GM10248 (cell line): ENCODE results near the gene KCNQ1.

Experiments used
- CTCF ChIA-PET: fragments of 300-600 bp; sonication (Branson Sonifier 250); formaldehyde crosslinking; extraction: SDS; loops from one replicate; lab custom pipeline; 2021; ENCODE audit warnings: antibody characterized with exemption; lab: Yijun Ruan, JAX
- POLR2A ChIA-PET: fragments of 350-650 bp; sonication (Branson Sonifier 250); formaldehyde crosslinking; extraction: SDS; loops from one replicate; lab custom pipeline; 2020; ENCODE audit warnings: antibody characterized with exemption; lab: Yijun Ruan, JAX
- DNase-seq: peaks from one replicate; pipeline ENCODE4 v3.0.0; 2012; ENCODE audit errors: extremely low spot score
- CTCF ChIP-seq: IDR thresholded peaks from 2 replicates; pipeline ENCODE4 v1.5.1; 2012; ENCODE audit warnings: mild to moderate bottlenecking, low read depth; ENCODE audit errors: extremely low read depth, missing control alignments, control extremely low read depth

The KCNQ1 gene

DNA sequence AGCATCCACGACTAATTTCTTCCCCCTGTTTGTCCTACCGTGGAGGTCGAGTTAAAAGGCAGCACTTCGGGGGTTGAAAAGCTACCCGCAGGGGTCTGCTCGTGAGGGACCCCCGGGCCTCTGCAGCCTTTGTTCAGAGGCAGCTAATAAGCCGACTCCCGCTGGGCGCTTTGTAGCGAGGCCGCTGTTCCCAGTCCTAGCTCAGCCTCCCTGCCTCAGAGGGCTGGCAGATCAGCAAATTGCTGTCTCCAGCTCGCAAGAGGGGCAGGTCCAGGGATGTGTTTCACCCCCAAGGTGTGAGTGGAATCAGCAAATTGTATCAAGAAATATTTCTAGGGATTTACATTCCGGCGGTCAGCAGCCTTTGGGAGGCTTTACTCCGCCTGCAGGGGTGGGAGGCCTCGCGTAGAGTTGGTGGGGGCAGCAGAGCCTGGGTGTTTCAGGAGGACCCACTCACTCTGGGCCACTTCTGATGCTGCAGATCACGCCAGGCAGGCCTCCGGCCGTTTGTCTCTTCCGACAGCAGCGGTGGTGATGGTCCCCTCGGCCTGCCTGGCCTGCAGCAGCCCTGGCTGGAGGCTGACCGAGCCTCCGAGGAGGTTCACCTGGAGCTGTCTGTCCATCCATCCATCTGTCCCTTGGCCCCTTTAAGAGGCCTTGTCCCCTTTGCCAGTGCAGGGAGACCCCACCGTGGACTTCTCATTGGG is 276.6 kb downstream of the KCNQ1 start:
- no peak for DNase-seq
- no peak for TF ChIP-seq CTCF
- CTCF ChIA-PET = no interaction called here
- POLR2A ChIA-PET = no interaction called here

DNA sequence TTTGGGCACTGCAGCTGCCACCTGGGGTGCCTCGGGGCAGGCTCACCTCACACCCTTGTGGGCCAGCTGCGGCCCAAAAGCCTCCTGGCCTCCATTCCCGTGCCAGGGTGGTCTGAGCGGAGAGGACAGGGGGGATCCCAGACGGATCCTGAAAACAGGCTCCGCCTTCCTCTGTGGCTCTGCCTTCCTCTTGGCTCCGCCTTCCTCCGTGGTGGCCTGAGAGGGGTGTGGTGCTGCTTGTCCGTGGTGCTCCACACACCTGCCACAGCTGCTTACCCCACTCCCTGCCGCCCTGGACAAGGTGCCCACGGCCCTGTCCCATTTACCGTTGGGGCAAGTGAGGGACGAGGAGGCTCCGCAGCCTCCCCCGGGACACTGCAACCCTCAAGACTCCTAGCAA is 278.1 kb downstream of the KCNQ1 start:
- TF ChIP-seq CTCF = no peak
- POLR2A ChIA-PET = no interaction called here
- DNase-seq = no peak
- CTCF ChIA-PET = no interaction called here

- ChIA-PET CTCF (no interaction called here), POLR2A (no interaction called here)
- no peak for TF ChIP-seq CTCF
- DNase-seq = no peak
Measured at GRCh38 chr11:2724104-2724503, 279.3 kb downstream of the KCNQ1 start.

- no peak for TF ChIP-seq CTCF
- CTCF ChIA-PET = interaction anchor here (1.2 kb wide), 1 partner anchor 419 kb away, joined by 4 read pairs; no protein-coding TSS in a partner anchor
- POLR2A ChIA-PET = no interaction called here
- no peak for DNase-seq
Measured at GRCh38 chr11:2724653-2725367, 280.0 kb downstream of the KCNQ1 start.

DNA sequence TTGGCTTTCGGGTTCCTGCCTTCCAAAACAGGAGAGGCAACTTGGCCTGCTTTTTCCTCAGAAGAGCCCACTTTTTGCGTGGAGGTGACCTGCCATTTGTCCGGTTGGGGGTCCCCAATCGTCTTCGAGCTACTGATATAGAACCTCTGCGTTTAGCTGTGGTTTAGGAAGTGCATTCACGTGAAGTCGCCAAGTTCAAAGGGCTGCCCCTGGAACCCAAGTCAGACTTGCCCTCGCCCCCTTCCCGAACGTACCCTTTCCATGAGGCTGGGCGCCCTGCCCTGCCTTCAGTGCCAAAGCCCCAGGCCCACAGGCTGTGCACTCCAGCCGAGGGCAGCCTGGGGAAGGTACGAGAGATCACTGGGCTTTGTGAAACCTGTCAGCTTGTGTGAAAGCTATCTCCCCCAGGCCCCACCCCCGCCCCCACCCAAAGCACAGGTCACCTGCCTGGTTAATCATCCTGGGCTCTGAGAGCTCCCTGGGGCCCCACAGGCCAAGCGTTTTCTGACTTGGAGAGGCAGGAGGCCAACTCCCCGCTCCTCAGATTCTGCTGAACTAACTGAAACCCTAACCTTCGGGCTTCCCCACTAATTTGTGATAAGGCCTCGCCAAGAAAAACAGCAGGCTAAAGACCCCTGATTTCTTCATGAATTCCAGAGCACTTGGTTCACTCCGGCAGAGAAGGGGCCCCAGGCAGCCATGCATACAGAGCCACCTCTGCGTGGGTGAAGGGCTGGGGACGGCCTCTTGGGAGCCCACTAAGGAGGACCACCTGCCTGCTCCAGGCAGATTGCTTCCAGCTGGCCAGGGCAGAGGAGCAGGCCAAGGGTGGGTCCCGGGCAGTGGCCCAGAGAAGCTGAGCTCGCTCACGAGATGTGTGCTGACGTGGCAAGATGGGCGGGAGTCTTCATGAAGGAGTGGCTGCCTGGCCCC is 280.8 kb downstream of the KCNQ1 start:
- DNase-seq = no peak
- ChIA-PET CTCF (interaction anchor here (1.2 kb wide), 1 partner anchor 420 kb away, joined by 4 read pairs; no protein-coding TSS in a partner anchor), POLR2A (no interaction called here)
- TF ChIP-seq CTCF = no peak

DNA sequence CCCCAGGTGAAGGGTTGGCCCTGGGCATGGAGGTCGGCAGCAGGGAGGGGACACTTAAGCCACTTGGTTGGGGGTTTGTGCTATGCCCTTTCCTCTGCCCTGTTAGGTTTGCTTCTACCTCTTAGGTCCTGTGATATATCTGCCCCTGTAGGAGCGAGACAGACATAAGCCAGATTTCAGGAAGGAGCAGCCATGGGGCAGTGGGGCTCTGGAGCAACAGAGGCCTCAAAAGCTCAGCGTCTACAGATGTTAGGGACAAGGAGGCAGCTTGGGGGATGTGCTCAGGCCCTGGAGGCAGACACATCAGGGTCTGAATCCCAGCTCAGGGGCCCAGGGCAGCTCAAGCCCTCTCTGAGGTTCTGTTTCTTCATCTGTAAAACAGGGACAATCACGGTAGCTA is 282.2 kb downstream of the KCNQ1 start:
- ChIA-PET POLR2A (no interaction called here), CTCF (interaction anchor here (1.3 kb wide), 1 partner anchor 194 kb away, joined by 4 read pairs; no protein-coding TSS in a partner anchor)
- no peak for TF ChIP-seq CTCF
- DNase-seq = no peak
